Mammary epithelial cell (primary cell): Measurements from ENCODE around the gene HSPA8.

ENCODE experiments used
- EZH2 ChIP-seq: IDR thresholded peaks from 2 replicates; pipeline ENCODE4 v1.6.1; 2012; ENCODE audit warnings: low read length, inconsistent platforms, borderline replicate concordance
- TF ChIP-seq, protein P1 (sequence below), 2 donors: IDR thresholded peaks in 1 of 2; conservative IDR thresholded peaks in 1 of 2; 2 replicates each; pipeline ENCODE4 v1.5.1; 2011 to 2012; ENCODE audit warnings: inconsistent platforms in 2 of 2, low read length in 2 of 2, mild to moderate bottlenecking in 2 of 2, control low read depth in 1 of 2, low read depth in 1 of 2; ENCODE audit not compliant: insufficient read depth in 1 of 2; ENCODE audit errors: extremely low read depth in 1 of 2

DNA sequence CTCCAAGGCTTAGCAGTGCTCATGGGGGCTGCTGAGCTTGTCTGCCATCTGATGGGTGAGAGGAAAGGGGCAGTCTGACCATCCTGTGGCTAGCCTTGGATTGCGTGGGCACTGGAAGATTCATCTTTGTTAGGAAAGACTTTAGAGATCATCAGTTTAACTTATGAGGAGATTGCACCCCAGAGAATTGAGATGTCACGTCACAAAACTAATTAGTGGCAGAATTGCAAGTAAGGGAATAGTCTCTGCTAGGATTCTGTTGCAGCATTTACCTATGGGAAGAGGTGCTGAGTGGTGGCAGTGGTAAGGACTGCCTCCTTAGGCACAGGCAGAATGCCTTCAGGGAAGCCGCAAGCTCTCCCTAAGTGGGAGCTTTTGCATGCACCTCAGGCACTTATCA, 42.8 kb upstream of the HSPA8 start:
- TF ChIP-seq EZH2, result no peak
- TF ChIP-seq, protein P1, sequence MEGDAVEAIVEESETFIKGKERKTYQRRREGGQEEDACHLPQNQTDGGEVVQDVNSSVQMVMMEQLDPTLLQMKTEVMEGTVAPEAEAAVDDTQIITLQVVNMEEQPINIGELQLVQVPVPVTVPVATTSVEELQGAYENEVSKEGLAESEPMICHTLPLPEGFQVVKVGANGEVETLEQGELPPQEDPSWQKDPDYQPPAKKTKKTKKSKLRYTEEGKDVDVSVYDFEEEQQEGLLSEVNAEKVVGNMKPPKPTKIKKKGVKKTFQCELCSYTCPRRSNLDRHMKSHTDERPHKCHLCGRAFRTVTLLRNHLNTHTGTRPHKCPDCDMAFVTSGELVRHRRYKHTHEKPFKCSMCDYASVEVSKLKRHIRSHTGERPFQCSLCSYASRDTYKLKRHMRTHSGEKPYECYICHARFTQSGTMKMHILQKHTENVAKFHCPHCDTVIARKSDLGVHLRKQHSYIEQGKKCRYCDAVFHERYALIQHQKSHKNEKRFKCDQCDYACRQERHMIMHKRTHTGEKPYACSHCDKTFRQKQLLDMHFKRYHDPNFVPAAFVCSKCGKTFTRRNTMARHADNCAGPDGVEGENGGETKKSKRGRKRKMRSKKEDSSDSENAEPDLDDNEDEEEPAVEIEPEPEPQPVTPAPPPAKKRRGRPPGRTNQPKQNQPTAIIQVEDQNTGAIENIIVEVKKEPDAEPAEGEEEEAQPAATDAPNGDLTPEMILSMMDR (conservative IDR thresholded peaks at IDR 0.05 in 1 of 2, IDR thresholded peaks at IDR 0.05 in 1 of 2; ENCODE audit: extremely low read depth in 1 of 2, insufficient read depth in 1 of 2, low read depth in 1 of 2, low read length in 2 of 2), result no peak
